Smooth muscle cell (in vitro differentiated cells): Measurements from ENCODE around the gene CLIP4. TPM values are rescaled to one million over a fixed set of nuclear protein-coding genes. Genes with fewer than 3 reads are reported as not detected.

Source experiments
- DNase-seq: peaks from one replicate; lab custom pipeline; 2025; ENCODE audit not compliant: unreplicated experiment; lab: John Stamatoyannopoulos, UW
- H2AFZ ChIP-seq: fragments of 200-600 bp; sonication (generic); 2 replicates; pipeline ENCODE4 v1.6.0; 2016; ENCODE audit warnings: antibody characterized with exemption, low read depth, mild to moderate bottlenecking
- H3F3A ChIP-seq: fragments of 200-600 bp; sonication (generic); 2 replicates; pipeline ENCODE4 v1.6.0; 2017; ENCODE audit warnings: antibody characterized with exemption, low read depth
- H3K27ac ChIP-seq: fragments of 200-600 bp; sonication (generic); 2 replicates; pipeline ENCODE4 v1.5.1; 2016; ENCODE audit warnings: low read depth, mild to moderate bottlenecking
- H3K27me3 ChIP-seq: fragments of 200-600 bp; sonication (generic); 2 replicates; pipeline ENCODE4 v1.6.1; 2016; ENCODE audit warnings: low read depth, mild to moderate bottlenecking
- H3K36me3 ChIP-seq: fragments of 200-600 bp; sonication (generic); 2 replicates; pipeline ENCODE4 v1.5.1; 2016; ENCODE audit warnings: low read depth
- H3K4me1 ChIP-seq: fragments of 200-600 bp; sonication (generic); 2 replicates; pipeline ENCODE4 v1.5.1; 2016; ENCODE audit warnings: low read depth
- H3K4me2 ChIP-seq: fragments of 200-600 bp; sonication (generic); 2 replicates; pipeline ENCODE4 v1.6.0; 2016; ENCODE audit warnings: mild to moderate bottlenecking
- H3K4me3 ChIP-seq: fragments of 200-600 bp; sonication (generic); 2 replicates; pipeline ENCODE4 v1.5.1; 2016; ENCODE audit warnings: mild to moderate bottlenecking
- H3K79me2 ChIP-seq: fragments of 200-600 bp; sonication (generic); 2 replicates; pipeline ENCODE4 v1.6.0; 2016; ENCODE audit warnings: low read depth, mild to moderate bottlenecking
- H3K9ac ChIP-seq: fragments of 200-600 bp; sonication (generic); 2 replicates; pipeline ENCODE4 v1.6.0; 2016; ENCODE audit warnings: low read depth
- H3K9me3 ChIP-seq: fragments of 200-600 bp; sonication (generic); replicated peaks from 2 replicates; pipeline ENCODE4 v1.5.1; 2016; ENCODE audit warnings: low read depth
- H4K20me1 ChIP-seq: fragments of 200-600 bp; sonication (generic); 2 replicates; pipeline ENCODE4 v1.6.0; 2016; ENCODE audit warnings: low read depth
- CTCF ChIP-seq: fragments of 200-600 bp; sonication (generic); IDR thresholded peaks from 2 replicates; pipeline ENCODE4 v1.5.1; 2017; ENCODE audit warnings: borderline replicate concordance, mild to moderate bottlenecking, antibody characterized with exemption; ENCODE audit not compliant: insufficient read depth, poor library complexity, severe bottlenecking
- WGBS: methylation state at CpG from one replicate; pipeline ENCODE4 v1.1.7; 2016; ENCODE audit warnings: low lambda C conversion rate; 5-methylcytosine and 5-hydroxymethylcytosine counted together
- polyA plus RNA-seq: library from polyadenylated mRNA; unstranded; fragments of >200 nt; fragmentation: Nextera tagmentation; extraction: Ambion mirVana; gene quantifications from 2 replicates; pipeline ENCODE4 v1.2.1, GENCODE V29; 2016
- total RNA-seq: library from RNA; depleted of rRNA; stranded (reverse); fragments of >200 nt; gene quantifications from 2 replicates; pipeline ENCODE4 v1.2.3, GENCODE V29; 2014

Gene CLIP4
- total and polyA plus RNA-seq, 2 experiments from 2014 or later = 5.7 to 18.9 TPM

DNA sequence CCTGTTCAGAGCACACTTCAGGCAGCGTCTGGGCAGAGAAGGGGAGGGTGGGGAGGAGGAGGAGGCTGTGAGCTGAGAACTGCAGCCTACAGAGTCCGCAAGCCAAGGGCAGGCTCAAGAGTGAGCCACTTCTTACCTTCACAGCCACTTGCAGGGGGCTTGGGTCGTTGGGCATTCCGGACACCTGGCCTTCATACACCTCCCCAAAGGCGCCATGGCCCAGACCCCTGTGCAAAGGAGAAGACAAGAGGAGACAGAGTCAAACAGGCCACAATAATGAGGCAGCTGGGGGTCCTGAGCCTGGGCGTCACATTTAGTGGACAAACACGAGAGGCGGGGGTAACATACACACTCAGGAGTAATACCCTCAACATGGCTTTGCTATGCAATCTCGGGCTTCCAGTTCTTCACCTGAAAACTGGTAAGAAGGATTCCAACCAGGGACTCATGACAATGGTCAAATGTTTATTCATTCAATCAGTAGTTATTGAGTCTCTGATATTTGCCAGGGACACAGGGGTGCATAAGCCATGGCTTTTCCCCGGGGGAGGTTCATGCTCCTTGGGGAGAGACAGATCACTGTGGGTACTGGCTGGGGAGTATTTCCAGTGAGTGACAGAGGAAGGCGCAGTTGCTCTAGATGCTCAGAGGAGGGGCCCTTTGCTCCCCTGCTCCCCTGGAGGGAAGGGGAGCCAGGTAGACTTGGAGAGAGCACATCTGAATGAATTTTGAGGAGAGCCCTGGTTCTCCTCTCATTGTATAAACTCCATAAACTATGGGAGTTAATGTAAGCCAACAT, 107.4 kb downstream of the CLIP4 start:
- Histone ChIP-seq H3K79me2 (no peaks in the 10 kb centered on the region), H3K4me3 (no peak overlapping the region), H2AFZ (no peak overlapping the region), H3K9ac (no peak overlapping the region), H3K27me3 (no peaks in the 10 kb centered on the region), H3K9me3 (no peaks in the 10 kb centered on the region), H3K4me2 (no peak overlapping the region), H3K27ac (no peak overlapping the region), H3F3A (no peaks in the 10 kb centered on the region), H4K20me1 (no peaks in the 10 kb centered on the region), H3K36me3 (no peaks in the 10 kb centered on the region), H3K4me1 (no peaks in the 10 kb centered on the region)
- no peak for TF ChIP-seq CTCF
- DNase-seq = no peak
- 93% methylated on average over 11 of the region's 11 CpGs for WGBS

- H2AFZ ChIP-seq = no peak overlapping the region
- TF ChIP-seq CTCF = no peak
- DNase-seq = no peak
- H3K4me1 ChIP-seq = no peaks in the 10 kb centered on the region
- H3K36me3 ChIP-seq = no peaks in the 10 kb centered on the region
- no peak overlapping the region for H3K27ac ChIP-seq
- H3K4me2 ChIP-seq = no peak overlapping the region
- no peaks in the 10 kb centered on the region for H3F3A ChIP-seq
- H3K79me2 ChIP-seq = no peaks in the 10 kb centered on the region
- H3K9ac ChIP-seq = no peak overlapping the region
- WGBS = 91% methylated on average over 11 of the region's 11 CpGs
- H4K20me1 ChIP-seq = no peaks in the 10 kb centered on the region
- no peak overlapping the region for H3K4me3 ChIP-seq
- H3K9me3 ChIP-seq = no peaks in the 10 kb centered on the region
- no peaks in the 10 kb centered on the region for H3K27me3 ChIP-seq
Measured at GRCh38 chr2:29223257-29223656, 108.0 kb downstream of the CLIP4 start.

DNA sequence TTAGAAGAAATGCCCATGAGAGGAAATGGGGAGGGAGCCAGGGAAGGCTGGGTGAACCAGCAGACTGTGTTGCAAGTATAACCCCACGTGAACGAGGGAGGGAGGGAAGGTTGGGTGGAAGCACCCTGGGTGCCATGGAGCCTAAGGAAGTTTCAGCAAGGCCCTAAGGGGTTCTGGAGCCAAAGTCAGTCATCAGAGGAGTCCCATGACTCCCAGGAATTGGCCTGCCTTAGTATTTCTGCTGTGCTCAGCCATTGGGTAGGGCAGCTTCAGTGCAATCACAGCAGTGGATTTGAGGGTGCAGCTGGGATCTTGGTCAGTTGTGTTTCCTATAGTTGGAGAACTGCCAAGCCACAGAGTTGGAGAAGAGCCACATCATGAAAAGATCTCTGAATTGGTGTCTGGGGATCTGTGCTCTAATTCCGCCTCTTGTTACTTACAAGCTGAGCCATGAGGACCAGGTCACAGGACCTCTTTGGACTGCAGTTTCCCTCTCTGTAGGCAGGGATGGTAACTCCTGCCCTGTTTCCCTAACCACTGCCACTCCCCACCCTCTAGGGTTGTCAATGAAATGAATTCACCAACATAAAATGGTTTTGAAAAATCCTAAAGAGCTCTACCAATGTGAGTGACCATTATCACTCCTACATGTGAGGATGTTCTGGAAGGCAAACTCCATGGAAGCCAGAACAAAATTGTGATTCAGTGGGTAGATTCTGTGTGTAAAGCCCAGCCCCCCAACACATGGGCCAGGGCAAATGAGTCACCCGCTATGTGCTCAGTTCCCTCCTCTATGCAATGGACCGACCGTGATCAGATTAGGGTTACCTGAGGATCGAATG, 108.9 kb downstream of the CLIP4 start:
- Histone ChIP-seq H3K79me2 (no peaks in the 10 kb centered on the region), H4K20me1 (no peaks in the 10 kb centered on the region), H2AFZ (no peak overlapping the region), H3K27ac (no peak overlapping the region), H3K9me3 (no peaks in the 10 kb centered on the region), H3K9ac (no peak overlapping the region), H3K4me2 (no peak overlapping the region), H3K4me3 (no peak overlapping the region), H3K4me1 (no peaks in the 10 kb centered on the region), H3K27me3 (no peaks in the 10 kb centered on the region), H3K36me3 (no peaks in the 10 kb centered on the region), H3F3A (no peaks in the 10 kb centered on the region)
- no peak for DNase-seq
- 69% methylated on average over 7 of the region's 7 CpGs for WGBS
- TF ChIP-seq CTCF = no peak
